Measurements from ENCODE around the gene PSMA4.

GRCh38 chr15:78571382-78571781 lies 31.1 kb downstream of the PSMA4 start:
- TF ChIP-seq POLR2AphosphoS5 (IDR thresholded peaks at IDR 0.05; ENCODE audit: low read depth, low read length) (no peak), SIN3A (IDR thresholded peaks at IDR 0.05; ENCODE audit: borderline replicate concordance, insufficient read depth, low read length) (no peak)
